OCI-LY7 (cell line): ENCODE measurements around the gene HSF2BP.

Experiments used
- EZH2phosphoT487 ChIP-seq: fragments of 200-600 bp; sonication (generic); IDR thresholded peaks from 2 replicates; pipeline ENCODE4 v1.6.1; 2018; ENCODE audit warnings: low read depth, borderline replicate concordance, mild to moderate bottlenecking, mixed run types, antibody characterized with exemption, low read length, moderate library complexity, mixed read lengths
- TF ChIP-seq, protein P1 (sequence below): fragments of 200-600 bp; sonication (generic); conservative IDR thresholded peaks from 2 replicates; pipeline ENCODE4 v1.5.1; 2014; ENCODE audit warnings: mild to moderate bottlenecking, antibody characterized with exemption, low read length, moderate library complexity, mixed read lengths

DNA sequence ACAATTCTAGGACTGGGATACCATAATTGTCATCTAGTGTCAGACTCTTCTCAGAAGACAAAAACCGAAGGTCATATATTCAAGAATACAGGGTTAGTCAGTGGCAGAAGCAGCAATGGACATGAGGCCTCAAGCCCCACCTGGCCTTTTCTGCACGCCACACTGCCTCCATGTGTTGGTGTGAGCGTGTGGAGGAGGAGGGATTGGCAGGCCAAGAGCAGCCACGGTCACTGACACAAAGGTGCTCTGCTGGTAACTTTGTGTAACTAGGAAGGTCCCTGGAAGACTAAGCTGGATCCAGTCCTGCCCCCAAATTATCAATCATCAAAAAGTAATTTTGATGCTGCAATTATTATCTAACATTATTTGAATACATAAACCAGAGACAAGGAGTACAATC lies 34.9 kb downstream of the HSF2BP start:
- TF ChIP-seq, protein P1, sequence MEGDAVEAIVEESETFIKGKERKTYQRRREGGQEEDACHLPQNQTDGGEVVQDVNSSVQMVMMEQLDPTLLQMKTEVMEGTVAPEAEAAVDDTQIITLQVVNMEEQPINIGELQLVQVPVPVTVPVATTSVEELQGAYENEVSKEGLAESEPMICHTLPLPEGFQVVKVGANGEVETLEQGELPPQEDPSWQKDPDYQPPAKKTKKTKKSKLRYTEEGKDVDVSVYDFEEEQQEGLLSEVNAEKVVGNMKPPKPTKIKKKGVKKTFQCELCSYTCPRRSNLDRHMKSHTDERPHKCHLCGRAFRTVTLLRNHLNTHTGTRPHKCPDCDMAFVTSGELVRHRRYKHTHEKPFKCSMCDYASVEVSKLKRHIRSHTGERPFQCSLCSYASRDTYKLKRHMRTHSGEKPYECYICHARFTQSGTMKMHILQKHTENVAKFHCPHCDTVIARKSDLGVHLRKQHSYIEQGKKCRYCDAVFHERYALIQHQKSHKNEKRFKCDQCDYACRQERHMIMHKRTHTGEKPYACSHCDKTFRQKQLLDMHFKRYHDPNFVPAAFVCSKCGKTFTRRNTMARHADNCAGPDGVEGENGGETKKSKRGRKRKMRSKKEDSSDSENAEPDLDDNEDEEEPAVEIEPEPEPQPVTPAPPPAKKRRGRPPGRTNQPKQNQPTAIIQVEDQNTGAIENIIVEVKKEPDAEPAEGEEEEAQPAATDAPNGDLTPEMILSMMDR, result no peak
- no peak for TF ChIP-seq EZH2phosphoT487
